HEK293 (cell line): ENCODE data around the gene EVA1B.

Experiments
- CTCF ChIA-PET: fragments of 350-600 bp; formaldehyde crosslinking; extraction: SDS; loops from one replicate; lab custom pipeline; 2021; ENCODE audit warnings: antibody characterized with exemption; lab: Yijun Ruan, JAX
- POLR2A ChIA-PET: fragments of 300-600 bp; formaldehyde crosslinking; extraction: SDS; loops from one replicate; lab custom pipeline; 2020; ENCODE audit warnings: antibody characterized with exemption, inconsistent platforms; lab: Yijun Ruan, JAX
- H3K27ac ChIP-seq: fragments of 200-500 bp; sonication (Bioruptor generic); 2 replicates; pipeline ENCODE4 v1.5.1; 2014; ENCODE audit warnings: low read depth, low read length, control low read depth, inconsistent platforms; ENCODE audit errors: extremely low read depth
- H3K36me3 ChIP-seq, 2 experiments: fragments of 200-500 bp in 1 of 2; sonication (Bioruptor generic) in 1 of 2; 1 replicate in 1 of 2; 2 replicates in 1 of 2; pipeline ENCODE4 v1.5.1; 2014 to 2017; ENCODE audit warnings: inconsistent platforms in 2 of 2, low read length in 2 of 2; ENCODE audit not compliant: control insufficient read depth in 2 of 2, insufficient read depth in 1 of 2
- H3K4me1 ChIP-seq: fragments of 200-500 bp; sonication (Bioruptor generic); 2 replicates; pipeline ENCODE4 v1.5.1; 2014; ENCODE audit warnings: mild to moderate bottlenecking, low read length, inconsistent platforms; ENCODE audit not compliant: control insufficient read depth, insufficient read depth
- H3K4me3 ChIP-seq: 2 replicates; pipeline ENCODE4 v1.5.1; 2011; ENCODE audit warnings: low read depth, mild to moderate bottlenecking, control low read depth, low read length, moderate library complexity
- H3K9me3 ChIP-seq: fragments of 200-500 bp; sonication (Bioruptor generic); 2 replicates; pipeline ENCODE4 v1.5.1; 2014; ENCODE audit warnings: low read depth, low read length, inconsistent platforms; ENCODE audit not compliant: control insufficient read depth, insufficient read depth
- ATF2 ChIP-seq: fragments of 450-650 bp; formaldehyde crosslinking; IDR thresholded peaks from 2 replicates; pipeline ENCODE4 v1.5.1; 2016; ENCODE audit warnings: missing biosample characterization, missing genetic modification characterization, low read depth
- BCL6B ChIP-seq: fragments of 450-650 bp; formaldehyde crosslinking; IDR thresholded peaks from 2 replicates; pipeline ENCODE4 v1.5.1; 2017; ENCODE audit warnings: missing biosample characterization, missing genetic modification characterization
- CTCF ChIP-seq: fragments of 450-650 bp; formaldehyde crosslinking; IDR thresholded peaks from 2 replicates; pipeline ENCODE4 v1.5.1; 2016; ENCODE audit warnings: missing biosample characterization, missing genetic modification characterization
- PBX3 ChIP-seq: sonication (generic); formaldehyde crosslinking; IDR thresholded peaks from 2 replicates; pipeline ENCODE4 v1.8.1; 2022; ENCODE audit warnings: mild to moderate bottlenecking, moderate library complexity, missing genetic modification reagents
- PRDM1 ChIP-seq: fragments of 450-650 bp; formaldehyde crosslinking; IDR thresholded peaks from 2 replicates; pipeline ENCODE4; 2016; ENCODE audit warnings: missing biosample characterization, missing genetic modification characterization
- ZBTB26 ChIP-seq: fragments of 450-650 bp; formaldehyde crosslinking; optimal IDR thresholded peaks from 2 replicates; pipeline ENCODE3; 2016; ENCODE audit warnings: missing biosample characterization, mild to moderate bottlenecking, missing genetic modification characterization
- ZEB2 ChIP-seq: fragments of 450-650 bp; formaldehyde crosslinking; IDR thresholded peaks from 2 replicates; pipeline ENCODE4 v1.5.1; 2016; ENCODE audit warnings: missing biosample characterization, missing genetic modification characterization
- ZFP3 ChIP-seq: fragments of 450-650 bp; formaldehyde crosslinking; IDR thresholded peaks from 2 replicates; pipeline ENCODE4 v1.5.1; 2016; ENCODE audit warnings: low read depth, missing biosample characterization, missing genetic modification characterization
- ZNF157 ChIP-seq: fragments of 450-650 bp; formaldehyde crosslinking; IDR thresholded peaks from 2 replicates; pipeline ENCODE4 v1.5.1; 2016; ENCODE audit warnings: missing biosample characterization, missing genetic modification characterization
- ZNF561 ChIP-seq: fragments of 450-650 bp; IDR thresholded peaks from 2 replicates; pipeline ENCODE4 v1.5.1; 2018; ENCODE audit warnings: missing biosample characterization, missing genetic modification characterization, borderline replicate concordance
- ZNF626 ChIP-seq: fragments of 450-650 bp; sonication (Bioruptor Pico); formaldehyde crosslinking; IDR thresholded peaks from 2 replicates; pipeline ENCODE4 v1.5.1; 2018; ENCODE audit warnings: missing biosample characterization, missing genetic modification characterization, inconsistent platforms
- ZNF639 ChIP-seq: fragments of 450-650 bp; formaldehyde crosslinking; IDR thresholded peaks from 2 replicates; pipeline ENCODE4 v1.5.1; 2016; ENCODE audit warnings: missing biosample characterization, missing genetic modification characterization
- ZNF654 ChIP-seq: fragments of 450-650 bp; formaldehyde crosslinking; IDR thresholded peaks from 2 replicates; pipeline ENCODE4 v1.5.1; 2016; ENCODE audit warnings: low read depth, missing biosample characterization, missing genetic modification characterization
- ZNF670 ChIP-seq: fragments of 450-650 bp; formaldehyde crosslinking; IDR thresholded peaks from 2 replicates; pipeline ENCODE4 v1.5.1; 2016; ENCODE audit warnings: missing biosample characterization, missing genetic modification characterization, low read depth
- ZNF707 ChIP-seq: fragments of 450-650 bp; formaldehyde crosslinking; IDR thresholded peaks from 2 replicates; pipeline ENCODE4 v1.5.1; 2016; ENCODE audit warnings: missing biosample characterization, missing genetic modification characterization
- ZNF768 ChIP-seq: fragments of 450-650 bp; formaldehyde crosslinking; IDR thresholded peaks from 2 replicates; pipeline ENCODE4 v1.5.1; 2018; ENCODE audit warnings: missing biosample characterization, mild to moderate bottlenecking, missing genetic modification characterization
- ZNF830 ChIP-seq: fragments of 450-650 bp; IDR thresholded peaks from 2 replicates; pipeline ENCODE4 v1.5.0; 2018; ENCODE audit warnings: missing biosample characterization, missing genetic modification characterization, low read depth, mild to moderate bottlenecking, moderate library complexity

EVA1B gene

GRCh38 chr1:36343651-36344394 lies 20.4 kb upstream of the EVA1B start:
- H3K4me1 ChIP-seq: no peaks in the 10 kb centered on the region
- no peak for TF ChIP-seq ZFP3
- TF ChIP-seq PBX3 (CRISPR knock-in tag): no peak
- TF ChIP-seq ZBTB26 (tag by site-specific recombination): no peak
- TF ChIP-seq ZNF157 (tag by site-specific recombination): no peak
- TF ChIP-seq ATF2 (tag by site-specific recombination): no peak
- TF ChIP-seq ZNF561 (tag by site-specific recombination): no peak
- no peak for TF ChIP-seq ZEB2 (tag by site-specific recombination)
- no peak for TF ChIP-seq ZNF768 (tag by site-specific recombination)
- TF ChIP-seq ZNF626 (tag by site-specific recombination): no peak
- no peak for TF ChIP-seq ZNF707 (tag by site-specific recombination)
- TF ChIP-seq ZNF830: no peak
- no peak for TF ChIP-seq ZNF670 (tag by site-specific recombination)
- TF ChIP-seq ZNF639 (tag by site-specific recombination): no peak
- H3K36me3 ChIP-seq: peaks cover 0 to 76% of the 10 kb centered on the region in 2 experiments; a peak in 2 of 3 replicates
- no peak overlapping the region for H3K27ac ChIP-seq
- H3K4me3 ChIP-seq: no peak overlapping the region
- ChIA-PET CTCF (interaction anchor here (0.8 to 2.4 kb wide), 8 partner anchors 10 to 90 kb away, joined by 4 to 21 read pairs (median 10); no protein-coding TSS in a partner anchor), POLR2A (no interaction called here)
- H3K9me3 ChIP-seq: no peaks in the 10 kb centered on the region

GRCh38 chr1:36342426-36343185 lies 19.2 kb upstream of the EVA1B start:
- TF ChIP-seq CTCF: peak; percentile 69; the same call in 1 of the 2 replicates
- peak; percentile 88 for TF ChIP-seq PRDM1 (tag by site-specific recombination)
- TF ChIP-seq PBX3 (CRISPR knock-in tag): 0 out of 2 replicates have a peak, but pooled peaks have one; percentile 46
- peak; percentile 33 for TF ChIP-seq ZNF654
- TF ChIP-seq BCL6B (tag by site-specific recombination): no peak
- TF ChIP-seq, all 188 proteins: peak for 4
- ChIA-PET CTCF (interaction anchor here (0.6 to 2.4 kb wide), 19 partner anchors 9 to 242 kb away, joined by 3 to 21 read pairs (median 4); partner anchors contain the start of gene TRAPPC3), POLR2A (interaction anchor here (0.6 kb wide), 1 partner anchor 1207 kb away, joined by 4 read pairs; no protein-coding TSS in a partner anchor)
- peaks cover 0 to 64% of the 10 kb centered on the region in 2 experiments; a peak in 2 of 3 replicates for H3K36me3 ChIP-seq
- H3K4me3 ChIP-seq: no peak overlapping the region
- H3K9me3 ChIP-seq: no peaks in the 10 kb centered on the region
- no peaks in the 10 kb centered on the region for H3K4me1 ChIP-seq
- H3K27ac ChIP-seq: no peak overlapping the region
